HepG2 (cell line): Measurements from ENCODE around the gene SIAH1. TPM values are rescaled to one million over a fixed set of nuclear protein-coding genes. Genes with fewer than 3 reads are reported as not detected.

Experiments used
- CEBPG ChIP-seq: IDR thresholded peaks from 2 replicates; pipeline ENCODE4 v1.6.1; 2016
- KLF16 ChIP-seq, 2 experiments: sonication (generic) in 1 of 2; formaldehyde crosslinking in 1 of 2; IDR thresholded peaks; 2 replicates each; pipeline versions ENCODE4 v1.6.1 to v1.8.0; 2016 to 2023; ENCODE audit warnings: missing genetic modification reagents in 2 of 2, missing compliant biosample characterization in 1 of 2
- MXI1 ChIP-seq: IDR thresholded peaks from 3 replicates; pipeline ENCODE4 v1.6.1; 2012; ENCODE audit warnings: low read depth, low read length, inconsistent platforms, borderline replicate concordance
- NPAS2 ChIP-seq: sonication (generic); formaldehyde crosslinking; IDR thresholded peaks from 2 replicates; pipeline ENCODE4 v1.8.0; 2022; ENCODE audit warnings: mild to moderate bottlenecking, missing genetic modification reagents, borderline replicate concordance
- SALL1 ChIP-seq: sonication (generic); formaldehyde crosslinking; IDR thresholded peaks from 2 replicates; pipeline ENCODE4 v1.8.0; 2022; ENCODE audit warnings: mild to moderate bottlenecking, missing genetic modification reagents
- SIN3A ChIP-seq: IDR thresholded peaks from 2 replicates; pipeline ENCODE4 v1.6.1; 2011; ENCODE audit warnings: low read depth, mild to moderate bottlenecking, control low read depth, low read length, borderline replicate concordance
- TEAD2 ChIP-seq: sonication (generic); formaldehyde crosslinking; IDR thresholded peaks from 2 replicates; pipeline ENCODE4 v1.9.0; 2021; ENCODE audit warnings: missing genetic modification reagents
- ZHX2 ChIP-seq, 2 experiments: sonication (generic) in 1 of 2; formaldehyde crosslinking in 1 of 2; IDR thresholded peaks; 2 replicates each; pipeline versions ENCODE4 v1.6.1 to v1.9.0; 2014 to 2022; ENCODE audit warnings: antibody characterized with exemption in 1 of 2, borderline replicate concordance in 1 of 2, inconsistent platforms in 1 of 2, low read depth in 1 of 2, missing genetic modification reagents in 1 of 2
- ZNF329 ChIP-seq: sonication (generic); formaldehyde crosslinking; IDR thresholded peaks from 2 replicates; pipeline ENCODE4 v1.9.0; 2021; ENCODE audit warnings: low read depth, mild to moderate bottlenecking, missing genetic modification reagents
- ZNF564 ChIP-seq: sonication (generic); formaldehyde crosslinking; IDR thresholded peaks from 2 replicates; pipeline ENCODE4 v1.8.1; 2023; ENCODE audit warnings: mild to moderate bottlenecking, missing genetic modification reagents
- ZNF720 ChIP-seq: sonication (generic); formaldehyde crosslinking; IDR thresholded peaks from 2 replicates; pipeline ENCODE4 v1.4.0; 2020; ENCODE audit warnings: missing genetic modification reagents
- ZNF724P ChIP-seq: sonication (generic); formaldehyde crosslinking; IDR thresholded peaks from 2 replicates; pipeline ENCODE4 v1.8.0; 2022; ENCODE audit warnings: missing genetic modification reagents, borderline replicate concordance
- ZNF776 ChIP-seq: sonication (generic); formaldehyde crosslinking; IDR thresholded peaks from 2 replicates; pipeline ENCODE4 v1.4.0; 2020; ENCODE audit warnings: mild to moderate bottlenecking, missing genetic modification reagents
- ZSCAN20 ChIP-seq: sonication (generic); formaldehyde crosslinking; IDR thresholded peaks from 2 replicates; pipeline ENCODE4 v1.4.0; 2020; ENCODE audit warnings: missing genetic modification reagents, mild to moderate bottlenecking, borderline replicate concordance
- ZSCAN31 ChIP-seq: sonication (generic); formaldehyde crosslinking; IDR thresholded peaks from 2 replicates; pipeline ENCODE4 v1.5.0; 2020; ENCODE audit warnings: low read depth, mild to moderate bottlenecking, missing genetic modification reagents
- ZSCAN9 ChIP-seq: IDR thresholded peaks from 2 replicates; pipeline ENCODE4 v1.6.1; 2016; ENCODE audit warnings: borderline replicate concordance
- polyA plus RNA-seq, 8 experiments: library from polyadenylated mRNA; depleted of rRNA in 3 of 8; stranded (reverse) in 7 of 8; unstranded in 1 of 8; fragments of >200 nt; fragmentation: Illumina TruSeq in 4 of 8; extraction: Trizol in 4 of 8; gene quantifications; 2 replicates each; pipeline versions ENCODE4 v1.2.1 to v1.2.3, GENCODE V29; 2011 to 2016; ENCODE audit warnings: low read depth in 4 of 8, missing spikeins in 1 of 8, mixed read lengths in 1 of 8; ENCODE audit not compliant: insufficient read depth in 1 of 8
- total RNA-seq, 5 experiments: library from RNA; depleted of rRNA; stranded (reverse); fragments of >200 nt; fragmentation: Illumina TruSeq; extraction: Trizol; gene quantifications; 2 replicates each; pipeline ENCODE4 v1.2.3, GENCODE V29; 2016; ENCODE audit warnings: low read depth in 1 of 5
- TF ChIP-seq, protein P1 (sequence below): IDR thresholded peaks from 2 replicates; pipeline ENCODE4 v1.6.1; 2012; ENCODE audit warnings: low read length, improper control_type of control experiment

Gene SIAH1
- total and polyA plus RNA-seq, 2 of the 13 experiments (the other 11 are each of a cell fraction or from before 2014, with no cell fraction given): 16.0 to 28.6 TPM

DNA sequence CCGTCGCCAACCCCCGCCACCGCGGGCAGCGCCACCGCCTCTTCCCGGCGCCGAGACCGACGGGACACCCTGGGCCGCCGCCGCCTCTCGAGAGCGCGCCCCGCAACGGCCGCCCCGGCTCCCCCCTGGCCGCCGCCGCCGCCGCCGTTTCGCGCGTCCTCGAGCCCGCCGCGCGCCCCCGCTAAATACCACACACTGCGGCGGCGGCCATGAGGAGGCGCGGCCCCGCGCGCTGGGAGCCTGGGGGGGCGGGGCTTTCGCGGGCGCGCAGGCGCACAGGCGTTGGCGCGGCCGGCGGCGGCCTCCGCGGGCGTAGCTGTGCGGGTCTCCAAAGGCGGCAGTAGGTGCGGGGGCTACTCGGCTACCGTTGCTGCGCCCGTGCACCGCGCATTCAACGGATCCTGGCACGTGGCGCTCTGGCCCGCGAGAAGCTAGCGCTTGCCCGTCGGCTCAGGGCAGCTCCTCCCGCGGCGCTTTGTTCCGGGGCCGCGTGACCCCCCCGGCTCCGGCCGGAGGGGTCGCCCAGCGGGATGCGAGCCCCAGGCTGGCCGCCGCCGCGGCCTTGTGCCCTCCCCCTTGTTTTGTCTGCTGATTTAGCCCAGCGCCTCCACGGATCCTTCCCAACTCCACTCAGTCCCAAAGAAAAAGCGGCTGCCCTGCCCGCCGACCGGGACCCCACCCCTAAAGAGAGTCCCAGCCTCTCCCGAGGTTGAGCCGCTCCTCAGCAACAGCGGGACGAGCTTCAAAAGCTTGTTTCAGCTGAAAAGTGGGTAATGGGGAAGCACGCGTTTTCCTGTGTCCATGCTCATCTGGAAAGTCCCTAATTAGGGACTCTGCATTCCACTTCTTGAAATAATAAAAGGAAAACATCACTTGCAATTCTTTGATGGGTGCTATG lies at the start of gene SIAH1 (continued):
- TF ChIP-seq CEBPG: no peak
- TF ChIP-seq ZSCAN31 (CRISPR knock-in tag): peak; percentile 52; the same call in 1 of the 2 replicates
- peak; percentile 54; the same call in 1 of the 3 replicates for TF ChIP-seq MXI1
- TF ChIP-seq ZNF564 (CRISPR knock-in tag): 0 out of 2 replicates have a peak, but pooled peaks have one; percentile 59
- TF ChIP-seq ZNF329 (CRISPR knock-in tag): peak; percentile 66; the same call in 1 of the 2 replicates
- peak; percentile 69; the same call in 1 of the 2 replicates for TF ChIP-seq ZNF724P (CRISPR knock-in tag)
- no peak for TF ChIP-seq TEAD2 (CRISPR knock-in tag)
- no peak for TF ChIP-seq ZNF720 (CRISPR knock-in tag)
- peak; percentile 91; the same call in 1 of the 2 replicates for TF ChIP-seq ZNF776 (CRISPR knock-in tag)
- TF ChIP-seq KLF16 (CRISPR knock-in tag; IDR thresholded peaks at IDR 0.05): peak in 1 of 2 experiments; percentile 89; a peak in 2 of 4 replicates
- TF ChIP-seq ZSCAN9: no peak
- TF ChIP-seq SALL1 (CRISPR knock-in tag): peak; percentile 80
- TF ChIP-seq, protein P1, sequence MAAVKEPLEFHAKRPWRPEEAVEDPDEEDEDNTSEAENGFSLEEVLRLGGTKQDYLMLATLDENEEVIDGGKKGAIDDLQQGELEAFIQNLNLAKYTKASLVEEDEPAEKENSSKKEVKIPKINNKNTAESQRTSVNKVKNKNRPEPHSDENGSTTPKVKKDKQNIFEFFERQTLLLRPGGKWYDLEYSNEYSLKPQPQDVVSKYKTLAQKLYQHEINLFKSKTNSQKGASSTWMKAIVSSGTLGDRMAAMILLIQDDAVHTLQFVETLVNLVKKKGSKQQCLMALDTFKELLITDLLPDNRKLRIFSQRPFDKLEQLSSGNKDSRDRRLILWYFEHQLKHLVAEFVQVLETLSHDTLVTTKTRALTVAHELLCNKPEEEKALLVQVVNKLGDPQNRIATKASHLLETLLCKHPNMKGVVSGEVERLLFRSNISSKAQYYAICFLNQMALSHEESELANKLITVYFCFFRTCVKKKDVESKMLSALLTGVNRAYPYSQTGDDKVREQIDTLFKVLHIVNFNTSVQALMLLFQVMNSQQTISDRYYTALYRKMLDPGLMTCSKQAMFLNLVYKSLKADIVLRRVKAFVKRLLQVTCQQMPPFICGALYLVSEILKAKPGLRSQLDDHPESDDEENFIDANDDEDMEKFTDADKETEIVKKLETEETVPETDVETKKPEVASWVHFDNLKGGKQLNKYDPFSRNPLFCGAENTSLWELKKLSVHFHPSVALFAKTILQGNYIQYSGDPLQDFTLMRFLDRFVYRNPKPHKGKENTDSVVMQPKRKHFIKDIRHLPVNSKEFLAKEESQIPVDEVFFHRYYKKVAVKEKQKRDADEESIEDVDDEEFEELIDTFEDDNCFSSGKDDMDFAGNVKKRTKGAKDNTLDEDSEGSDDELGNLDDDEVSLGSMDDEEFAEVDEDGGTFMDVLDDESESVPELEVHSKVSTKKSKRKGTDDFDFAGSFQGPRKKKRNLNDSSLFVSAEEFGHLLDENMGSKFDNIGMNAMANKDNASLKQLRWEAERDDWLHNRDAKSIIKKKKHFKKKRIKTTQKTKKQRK: no peak
- TF ChIP-seq SIN3A: no peak
- no peak for TF ChIP-seq NPAS2 (CRISPR knock-in tag)
- peak; percentile 92 for TF ChIP-seq ZSCAN20 (CRISPR knock-in tag)
- peak; percentile 30; the same call in 1 of the 2 replicates for TF ChIP-seq ZHX2 (IDR thresholded peaks at IDR 0.05; ENCODE audit: low read depth)
- no peak for TF ChIP-seq ZHX2 (CRISPR knock-in tag; IDR thresholded peaks at IDR 0.05; ENCODE audit: borderline replicate concordance)
